HEK293T (cell line): ENCODE results near the gene CYP20A1.

Experiments
- CTCF ChIA-PET: fragments of 350-600 bp; formaldehyde crosslinking; extraction: SDS; loops from one replicate; lab custom pipeline; 2021; ENCODE audit warnings: antibody characterized with exemption, inconsistent platforms; lab: Yijun Ruan, JAX
- POLR2A ChIA-PET: fragments of 350-600 bp; formaldehyde crosslinking; extraction: SDS; loops from one replicate; lab custom pipeline; 2020; ENCODE audit warnings: antibody characterized with exemption, inconsistent platforms; lab: Yijun Ruan, JAX
- DNase-seq: peaks from one replicate; pipeline ENCODE4 v3.0.0; 2012; ENCODE audit warnings: mixed read lengths; ENCODE audit errors: extremely low spot score
- ARNT ChIP-seq: fragments of 450-650 bp; IDR thresholded peaks from 2 replicates; pipeline ENCODE4 v1.6.1; 2017; ENCODE audit warnings: mild to moderate bottlenecking
- BHLHE40 ChIP-seq: fragments of 450-650 bp; IDR thresholded peaks from 2 replicates; pipeline ENCODE4 v1.6.1; 2016; ENCODE audit warnings: mild to moderate bottlenecking, moderate library complexity, borderline replicate concordance
- CTBP1 ChIP-seq: fragments of 450-650 bp; IDR thresholded peaks from 2 replicates; pipeline ENCODE4 v1.6.1; 2016; ENCODE audit warnings: borderline replicate concordance
- ELF4 ChIP-seq: fragments of 450-650 bp; IDR thresholded peaks from 2 replicates; pipeline ENCODE4 v1.6.1; 2017; ENCODE audit warnings: antibody characterized with exemption
- FOXA1 ChIP-seq: fragments of 450-650 bp; IDR thresholded peaks from 2 replicates; pipeline ENCODE4 v1.6.1; 2016; ENCODE audit warnings: mild to moderate bottlenecking
- FOXK2 ChIP-seq: fragments of 450-650 bp; IDR thresholded peaks from 2 replicates; pipeline ENCODE4 v1.6.1; 2016; ENCODE audit warnings: mild to moderate bottlenecking
- FOXM1 ChIP-seq: fragments of 450-650 bp; IDR thresholded peaks from 2 replicates; pipeline ENCODE4 v1.6.1; 2017; ENCODE audit warnings: mild to moderate bottlenecking, borderline replicate concordance
- HDGF ChIP-seq: fragments of 450-650 bp; IDR thresholded peaks from 2 replicates; pipeline ENCODE4 v1.6.1; 2017; ENCODE audit warnings: antibody characterized with exemption, borderline replicate concordance
- L3MBTL2 ChIP-seq: fragments of 450-650 bp; conservative IDR thresholded peaks from 2 replicates; pipeline ENCODE4 v1.6.1; 2016; ENCODE audit warnings: mild to moderate bottlenecking
- LEF1 ChIP-seq: fragments of 450-650 bp; IDR thresholded peaks from 2 replicates; pipeline ENCODE4 v1.6.1; 2017; ENCODE audit warnings: mild to moderate bottlenecking, borderline replicate concordance
- NFRKB ChIP-seq: fragments of 450-650 bp; IDR thresholded peaks from 2 replicates; pipeline ENCODE4 v1.6.1; 2016; ENCODE audit warnings: mild to moderate bottlenecking, moderate library complexity
- PKNOX1 ChIP-seq: fragments of 450-650 bp; IDR thresholded peaks from 2 replicates; pipeline ENCODE4 v1.6.1; 2016
- SP1 ChIP-seq: fragments of 450-650 bp; IDR thresholded peaks from 2 replicates; pipeline ENCODE4 v1.6.1; 2017
- SUZ12 ChIP-seq: fragments of 450-650 bp; IDR thresholded peaks from 2 replicates; pipeline ENCODE4 v1.6.1; 2016; ENCODE audit warnings: mild to moderate bottlenecking
- TARDBP ChIP-seq: fragments of 450-650 bp; IDR thresholded peaks from 2 replicates; pipeline ENCODE4 v1.6.1; 2016
- ZNF384 ChIP-seq: fragments of 450-650 bp; IDR thresholded peaks from 2 replicates; pipeline ENCODE4 v1.6.1; 2016

CYP20A1 gene

GRCh38 chr2:203327582-203327900 lies 88.7 kb downstream of the CYP20A1 start:
- TF ChIP-seq SP1 (no peak), FOXK2 (no peak), LEF1 (no peak), SUZ12 (no peak), BHLHE40 (no peak), ZNF384 (no peak), L3MBTL2 (no peak; the same call in 1 of the 2 replicates), HDGF (no peak), ELF4 (no peak), FOXA1 (no peak), NFRKB (no peak), ARNT (no peak), TARDBP (no peak), FOXM1 (no peak), CTBP1 (no peak), PKNOX1 (no peak)
- ChIA-PET POLR2A (interaction anchor here (1.3 to 2.5 kb wide), 3 partner anchors 9 to 88 kb away, joined by 5 to 10 read pairs (median 5); partner anchors contain the start of gene CYP20A1), CTCF (no interaction called here)
- DNase-seq, result no peak

GRCh38 chr2:203327901-203328759 lies 89.3 kb downstream of the CYP20A1 start, which contains the start of gene ABI2:
Gene ABI2 (plus strand): TSS chr2:203328394. CDS start chr2:203328515, 121 bp downstream.
- DNase-seq, result peak; percentile 93
- TF ChIP-seq LEF1 (peak; percentile 69; the same call in 1 of the 2 replicates), HDGF (no peak), FOXA1 (no peak), PKNOX1 (no peak), BHLHE40 (no peak), CTBP1 (no peak), ZNF384 (no peak), FOXM1 (peak; percentile 61; the same call in 1 of the 2 replicates), FOXK2 (no peak), NFRKB (no peak), SP1 (no peak), SUZ12 (no peak), L3MBTL2 (peak; percentile 64; the same call in 1 of the 2 replicates), TARDBP (no peak), ELF4 (no peak), ARNT (no peak)
- ChIA-PET POLR2A (interaction anchor here (0.6 to 2.5 kb wide), 6 partner anchors 9 to 89 kb away, joined by 3 to 10 read pairs (median 4); partner anchors contain the start of gene CYP20A1), CTCF (no interaction called here)

- peak; percentile 52 for DNase-seq
- ChIA-PET POLR2A (interaction anchor here (0.9 to 2.5 kb wide), 3 partner anchors 10 to 89 kb away, joined by 3 to 10 read pairs (median 5); partner anchors contain the start of gene CYP20A1), CTCF (no interaction called here)
- TF ChIP-seq ZNF384 (peak; percentile 75), ARNT (no peak), BHLHE40 (no peak), PKNOX1 (no peak)
Measured at GRCh38 chr2:203328760-203329540, 90.1 kb downstream of the CYP20A1 start.

GRCh38 chr2:203330434-203330833 lies 91.6 kb downstream of the CYP20A1 start:
- ChIA-PET CTCF (no interaction called here), POLR2A (no interaction called here)
- TF ChIP-seq ARNT (no peak), FOXK2 (no peak), SUZ12 (no peak), ZNF384 (no peak), SP1 (no peak), TARDBP (no peak), HDGF (no peak), CTBP1 (no peak), BHLHE40 (no peak), FOXM1 (no peak), FOXA1 (no peak), LEF1 (no peak), NFRKB (no peak), ELF4 (no peak), PKNOX1 (no peak), L3MBTL2 (no peak)
- no peak for DNase-seq
